ENCODE data around the gene RFX5. TPM values are rescaled to one million over a fixed set of nuclear protein-coding genes. Genes with fewer than 3 reads are reported as not detected.

The RFX5 gene
- total RNA-seq, 4 donors from 2014 or later, result 32.6 to 66.1 (median 44.5) TPM

GRCh38 chr1:151312411-151312810, 34.6 kb downstream of the RFX5 start:
- 83 to 88% methylated on average over 1 to 4 of the region's 4 CpGs for WGBS, 2 donors (ENCODE audit: low coverage in 1 of 2)
- TF ChIP-seq CTCF (IDR thresholded peaks at IDR 0.05) (no peak), POLR2AphosphoS5 (IDR thresholded peaks at IDR 0.05) (no peak), EP300 (IDR thresholded peaks at IDR 0.05) (no peak), POLR2A (IDR thresholded peaks at IDR 0.05) (no peak)
- Histone ChIP-seq H3K27ac (peak overlapping the region; percentile 79 to 84 (median 82)), H3K4me3 (no peak overlapping the region), H3K27me3 (no peaks in the 10 kb centered on the region), H3K36me3 (peaks cover 0 to 96% of the 10 kb centered on the region in 2 donors), H3K4me1 (peaks cover 25 to 78% (median 38%) of the 10 kb centered on the region in 3 donors), H3K9me3 (no peaks in the 10 kb centered on the region)
- no peak for ATAC-seq

- H3K4me3 ChIP-seq, result no peak overlapping the region
- peak overlapping the region; percentile 79 to 84 (median 82) for H3K27ac ChIP-seq
- no peak for TF ChIP-seq EP300 (IDR thresholded peaks at IDR 0.05)
- TF ChIP-seq POLR2A (IDR thresholded peaks at IDR 0.05), result no peak
- TF ChIP-seq CTCF (IDR thresholded peaks at IDR 0.05), result no peak
- peak; percentile 93 for TF ChIP-seq POLR2AphosphoS5 (IDR thresholded peaks at IDR 0.05)
- no peaks in the 10 kb centered on the region for H3K9me3 ChIP-seq
- 31 to 43% methylated on average over 4 to 5 of the region's 7 CpGs for WGBS, 2 donors (ENCODE audit: low coverage in 1 of 2)
- H3K4me1 ChIP-seq, result peaks cover 25 to 74% (median 38%) of the 10 kb centered on the region in 3 donors
- peaks cover 0 to 96% of the 10 kb centered on the region in 2 donors for H3K36me3 ChIP-seq
- no peaks in the 10 kb centered on the region for H3K27me3 ChIP-seq
- ATAC-seq, result peak; percentile 97
Observed at GRCh38 chr1:151311589-151312331, 35.3 kb downstream of the RFX5 start.

- H3K27ac ChIP-seq, result peak overlapping the region; percentile 63 to 84 (median 80)
- H3K4me3 ChIP-seq, result no peak overlapping the region
- no peak for ATAC-seq
- 40 to 50% methylated on average over 1 to 4 of the region's 4 CpGs for WGBS, 2 donors (ENCODE audit: low coverage in 1 of 2)
- H3K27me3 ChIP-seq, result no peaks in the 10 kb centered on the region
- TF ChIP-seq EP300 (IDR thresholded peaks at IDR 0.05), result no peak
- no peak for TF ChIP-seq POLR2AphosphoS5 (IDR thresholded peaks at IDR 0.05)
- TF ChIP-seq CTCF (IDR thresholded peaks at IDR 0.05), result no peak
- TF ChIP-seq POLR2A (IDR thresholded peaks at IDR 0.05), result no peak
- H3K9me3 ChIP-seq, result no peaks in the 10 kb centered on the region
- H3K36me3 ChIP-seq, result peaks cover 0 to 96% of the 10 kb centered on the region in 2 donors
- peaks cover 25 to 74% (median 38%) of the 10 kb centered on the region in 3 donors for H3K4me1 ChIP-seq
Observed at GRCh38 chr1:151311011-151311410, 36.0 kb downstream of the RFX5 start.

GRCh38 chr1:151309811-151310323, 37.2 kb downstream of the RFX5 start:
- peaks cover 0 to 96% of the 10 kb centered on the region in 2 donors for H3K36me3 ChIP-seq
- ATAC-seq, result no peak
- WGBS, 2 donors (ENCODE audit: low coverage in 1 of 2), result 0 to 29% methylated on average over 1 to 2 of the region's 7 CpGs
- no peaks in the 10 kb centered on the region for H3K9me3 ChIP-seq
- TF ChIP-seq EP300 (IDR thresholded peaks at IDR 0.05), result no peak
- TF ChIP-seq POLR2AphosphoS5 (IDR thresholded peaks at IDR 0.05), result peak; percentile 35
- no peak overlapping the region for H3K4me3 ChIP-seq
- H3K4me1 ChIP-seq, result peaks cover 24 to 66% (median 36%) of the 10 kb centered on the region in 3 donors
- H3K27ac ChIP-seq, result peak overlapping the region; percentile 7 to 84 (median 80)
- H3K27me3 ChIP-seq, result no peaks in the 10 kb centered on the region

GRCh38 chr1:151294742-151295462, 52.1 kb downstream of the RFX5 start:
- no peak for ATAC-seq
- TF ChIP-seq POLR2AphosphoS5 (IDR thresholded peaks at IDR 0.05) (no peak), POLR2A (IDR thresholded peaks at IDR 0.05) (no peak)
- H3K36me3 ChIP-seq, result peaks cover 0 to 100% of the 10 kb centered on the region in 2 donors
- no peak overlapping the region for H3K4me3 ChIP-seq
- no peaks in the 10 kb centered on the region for H3K9me3 ChIP-seq
- peaks cover 0 to 2% (median 0%) of the 10 kb centered on the region in 3 donors for H3K4me1 ChIP-seq
- no peaks in the 10 kb centered on the region for H3K27me3 ChIP-seq
- 57 to 90% methylated on average over 2 of the region's 2 CpGs for WGBS, 2 donors (ENCODE audit: low coverage in 1 of 2)
- no peak overlapping the region for H3K27ac ChIP-seq

Measured in gastroesophageal sphincter (tissue), 4 donors.